ENCODE results near the gene ZDHHC16.

DNA sequence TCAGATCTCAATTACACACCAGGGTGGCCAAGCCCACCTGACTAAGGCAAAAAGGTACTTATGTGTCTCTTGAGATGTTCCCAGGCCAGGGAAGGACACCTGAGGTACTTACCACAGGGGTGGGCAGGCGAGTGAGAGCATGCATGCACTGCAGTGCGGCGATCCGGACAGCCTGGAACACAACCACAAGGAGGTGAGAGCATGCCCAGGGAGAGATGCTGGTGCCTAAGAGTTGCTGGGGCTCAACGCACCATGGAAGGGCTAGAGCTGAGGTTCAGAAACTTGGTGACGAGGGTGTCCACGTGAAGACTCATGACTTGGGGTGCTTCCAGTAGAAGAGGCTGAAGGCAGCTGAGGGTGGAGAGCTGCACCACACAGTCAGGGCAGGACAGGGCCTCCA lies 13.1 kb downstream of the ZDHHC16 start:
- TF ChIP-seq ISL1 (CRISPR knock-in tag; IDR thresholded peaks at IDR 0.05) (no peak), ZFP3 (CRISPR knock-in tag; IDR thresholded peaks at IDR 0.05) (no peak), BACH2 (CRISPR knock-in tag; IDR thresholded peaks at IDR 0.05; ENCODE audit: borderline replicate concordance) (no peak), ZNF8 (CRISPR knock-in tag; IDR thresholded peaks at IDR 0.05) (no peak), ARNTL (CRISPR knock-in tag; IDR thresholded peaks at IDR 0.05; ENCODE audit: borderline replicate concordance, low read depth) (no peak), ZFP30 (CRISPR knock-in tag; IDR thresholded peaks at IDR 0.05) (no peak)
- TF ChIP-seq, protein P1, sequence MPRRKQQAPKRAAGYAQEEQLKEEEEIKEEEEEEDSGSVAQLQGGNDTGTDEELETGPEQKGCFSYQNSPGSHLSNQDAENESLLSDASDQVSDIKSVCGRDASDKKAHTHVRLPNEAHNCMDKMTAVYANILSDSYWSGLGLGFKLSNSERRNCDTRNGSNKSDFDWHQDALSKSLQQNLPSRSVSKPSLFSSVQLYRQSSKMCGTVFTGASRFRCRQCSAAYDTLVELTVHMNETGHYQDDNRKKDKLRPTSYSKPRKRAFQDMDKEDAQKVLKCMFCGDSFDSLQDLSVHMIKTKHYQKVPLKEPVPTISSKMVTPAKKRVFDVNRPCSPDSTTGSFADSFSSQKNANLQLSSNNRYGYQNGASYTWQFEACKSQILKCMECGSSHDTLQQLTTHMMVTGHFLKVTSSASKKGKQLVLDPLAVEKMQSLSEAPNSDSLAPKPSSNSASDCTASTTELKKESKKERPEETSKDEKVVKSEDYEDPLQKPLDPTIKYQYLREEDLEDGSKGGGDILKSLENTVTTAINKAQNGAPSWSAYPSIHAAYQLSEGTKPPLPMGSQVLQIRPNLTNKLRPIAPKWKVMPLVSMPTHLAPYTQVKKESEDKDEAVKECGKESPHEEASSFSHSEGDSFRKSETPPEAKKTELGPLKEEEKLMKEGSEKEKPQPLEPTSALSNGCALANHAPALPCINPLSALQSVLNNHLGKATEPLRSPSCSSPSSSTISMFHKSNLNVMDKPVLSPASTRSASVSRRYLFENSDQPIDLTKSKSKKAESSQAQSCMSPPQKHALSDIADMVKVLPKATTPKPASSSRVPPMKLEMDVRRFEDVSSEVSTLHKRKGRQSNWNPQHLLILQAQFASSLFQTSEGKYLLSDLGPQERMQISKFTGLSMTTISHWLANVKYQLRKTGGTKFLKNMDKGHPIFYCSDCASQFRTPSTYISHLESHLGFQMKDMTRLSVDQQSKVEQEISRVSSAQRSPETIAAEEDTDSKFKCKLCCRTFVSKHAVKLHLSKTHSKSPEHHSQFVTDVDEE (CRISPR knock-in tag; IDR thresholded peaks at IDR 0.05), result no peak
- TF ChIP-seq, protein P2, sequence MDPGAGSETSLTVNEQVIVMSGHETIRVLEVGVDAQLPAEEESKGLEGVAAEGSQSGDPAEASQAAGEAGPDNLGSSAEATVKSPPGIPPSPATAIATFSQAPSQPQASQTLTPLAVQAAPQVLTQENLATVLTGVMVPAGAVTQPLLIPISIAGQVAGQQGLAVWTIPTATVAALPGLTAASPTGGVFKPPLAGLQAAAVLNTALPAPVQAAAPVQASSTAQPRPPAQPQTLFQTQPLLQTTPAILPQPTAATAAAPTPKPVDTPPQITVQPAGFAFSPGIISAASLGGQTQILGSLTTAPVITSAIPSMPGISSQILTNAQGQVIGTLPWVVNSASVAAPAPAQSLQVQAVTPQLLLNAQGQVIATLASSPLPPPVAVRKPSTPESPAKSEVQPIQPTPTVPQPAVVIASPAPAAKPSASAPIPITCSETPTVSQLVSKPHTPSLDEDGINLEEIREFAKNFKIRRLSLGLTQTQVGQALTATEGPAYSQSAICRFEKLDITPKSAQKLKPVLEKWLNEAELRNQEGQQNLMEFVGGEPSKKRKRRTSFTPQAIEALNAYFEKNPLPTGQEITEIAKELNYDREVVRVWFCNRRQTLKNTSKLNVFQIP (CRISPR knock-in tag; IDR thresholded peaks at IDR 0.05; ENCODE audit: borderline replicate concordance, low read depth), result no peak
- TF ChIP-seq, protein P3, sequence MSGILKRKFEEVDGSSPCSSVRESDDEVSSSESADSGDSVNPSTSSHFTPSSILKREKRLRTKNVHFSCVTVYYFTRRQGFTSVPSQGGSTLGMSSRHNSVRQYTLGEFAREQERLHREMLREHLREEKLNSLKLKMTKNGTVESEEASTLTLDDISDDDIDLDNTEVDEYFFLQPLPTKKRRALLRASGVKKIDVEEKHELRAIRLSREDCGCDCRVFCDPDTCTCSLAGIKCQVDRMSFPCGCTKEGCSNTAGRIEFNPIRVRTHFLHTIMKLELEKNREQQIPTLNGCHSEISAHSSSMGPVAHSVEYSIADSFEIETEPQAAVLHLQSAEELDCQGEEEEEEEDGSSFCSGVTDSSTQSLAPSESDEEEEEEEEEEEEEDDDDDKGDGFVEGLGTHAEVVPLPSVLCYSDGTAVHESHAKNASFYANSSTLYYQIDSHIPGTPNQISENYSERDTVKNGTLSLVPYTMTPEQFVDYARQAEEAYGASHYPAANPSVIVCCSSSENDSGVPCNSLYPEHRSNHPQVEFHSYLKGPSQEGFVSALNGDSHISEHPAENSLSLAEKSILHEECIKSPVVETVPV (CRISPR knock-in tag; IDR thresholded peaks at IDR 0.05), result no peak
